Diencephalon (tissue), 1 donor: Measurements from ENCODE around the gene TOMM34. TPM values are rescaled to one million over a fixed set of nuclear protein-coding genes. Genes with fewer than 3 reads are reported as not detected.

Experiments
- small RNA-seq: library from RNA; depleted of rRNA; stranded (forward); fragments of <200 nt; gene quantifications from one replicate; pipeline ENCODE3, GENCODE V24; 2014
- total RNA-seq: library from RNA; depleted of rRNA; stranded (reverse); fragments of >200 nt; gene quantifications from one replicate; pipeline ENCODE4 v1.2.3, GENCODE V29; 2014

The TOMM34 gene
- 9.2 TPM for total RNA-seq

GRCh38 chr20:44960103-44960852 is at the start of gene TOMM34:
TOMM34 (minus strand) TSS chr20:44960397; CDS start chr20:44960333, 64 bp downstream.

GRCh38 chr20:44966030-44966961 is 6.1 kb upstream of the TOMM34 start, which contains the start of gene STK4:
STK4 (plus strand) TSS chr20:44966512; CDS start chr20:44966569, 57 bp downstream.

GRCh38 chr20:44909872-44910689 is 50.1 kb downstream of the TOMM34 start, which contains the start of gene PABPC1L:
PABPC1L (plus strand) TSS chr20:44910060; CDS start chr20:44910144, 84 bp downstream.

Small RNAs within 50 kb of the gene (small RNA-seq; reads per million reads assigned to genes)
- gene RF00019 = not detected

Other genes starting within 250 kb of the TOMM34 start
- not detected for gene CCN5, start 245.0 kb downstream of the TOMM34 start, total RNA-seq
- not detected for gene KCNK15, start 214.5 kb downstream of the TOMM34 start, total RNA-seq
- 48.2 TPM for gene RIMS4, start 149.9 kb downstream of the TOMM34 start, total RNA-seq
- 281 TPM for gene YWHAB, start 74.7 kb downstream of the TOMM34 start, total RNA-seq
- 8.8 TPM for gene PABPC1L, start 50.3 kb downstream of the TOMM34 start, total RNA-seq
- gene STK4, start 6.1 kb upstream of the TOMM34 start, total RNA-seq = 31.6 TPM
- gene KCNS1, start 140.7 kb upstream of the TOMM34 start, total RNA-seq = 3.0 TPM
- gene WFDC5, start 154.8 kb upstream of the TOMM34 start, total RNA-seq = not detected
- gene WFDC12, start 164.1 kb upstream of the TOMM34 start, total RNA-seq = not detected
- gene PI3, start 214.5 kb upstream of the TOMM34 start, total RNA-seq = not detected
- gene SEMG1, start 246.6 kb upstream of the TOMM34 start, total RNA-seq = not detected